Esophagus squamous epithelium (tissue), 5 donors: Measurements from ENCODE around the gene RABGAP1L. TPM values are rescaled to one million over a fixed set of nuclear protein-coding genes. Genes with fewer than 3 reads are reported as not detected.

Experiments
- DNase-seq: peaks from one replicate; lab custom pipeline; 2025; lab: John Stamatoyannopoulos, UW
- H3K27ac ChIP-seq, 4 donors: fragments of 200-600 bp; sonication (generic); one replicate each; pipeline ENCODE4 v1.5.1; 2016 to 2019; ENCODE audit warnings: mild to moderate bottlenecking in 1 of 4
- H3K27me3 ChIP-seq, 4 donors: fragments of 200-600 bp; sonication (generic); 1 replicate in 3 of 4; 2 replicates in 1 of 4; pipeline versions ENCODE4 v1.5.1 to v1.6.0; 2017 to 2021; ENCODE audit warnings: antibody characterized with exemption in 1 of 4
- H3K36me3 ChIP-seq, 3 donors: fragments of 200-600 bp; sonication (generic); one replicate each; pipeline ENCODE4 v1.5.1; 2016 to 2019
- H3K4me1 ChIP-seq, 3 donors: fragments of 200-600 bp; sonication (generic); one replicate each; pipeline ENCODE4 v1.5.1; 2017 to 2019
- H3K4me3 ChIP-seq, 4 donors: fragments of 200-600 bp; sonication (generic); 1 replicate in 3 of 4; 2 replicates in 1 of 4; pipeline ENCODE4 v1.5.1; 2016 to 2019; ENCODE audit warnings: mild to moderate bottlenecking in 2 of 4, moderate library complexity in 1 of 4
- H3K9me3 ChIP-seq, 3 donors: fragments of 200-600 bp; sonication (generic); one replicate each; pipeline ENCODE4 v1.5.1; 2016 to 2019
- CTCF ChIP-seq, 6 experiments: fragments of 450-650 bp in 4 of 6; fragments of 200-600 bp in 2 of 6; sonication (generic) in 2 of 6; IDR thresholded peaks; one replicate each; pipeline ENCODE4 v1.5.1; 2016 to 2019; ENCODE audit warnings: antibody characterized with exemption in 6 of 6, mild to moderate bottlenecking in 4 of 6, moderate library complexity in 4 of 6
- POLR2A ChIP-seq, 4 donors: fragments of 450-650 bp; IDR thresholded peaks; one replicate each; pipeline ENCODE4 v1.6.1; 2017; ENCODE audit warnings: antibody characterized with exemption in 4 of 4, mild to moderate bottlenecking in 4 of 4, moderate library complexity in 3 of 4
- WGBS, 2 donors: methylation state at CpG; one replicate each; pipeline ENCODE4 v1.1.5; 2018; 5-methylcytosine and 5-hydroxymethylcytosine counted together
- intact Hi-C: fragments of 100-400 bp; cut with DNase I; formaldehyde crosslinking; loops from one replicate; pipeline ENCODE4 v1.15.0; 2022
- total RNA-seq, 4 donors: library from RNA; depleted of rRNA; stranded (reverse); fragments of >200 nt; gene quantifications; one replicate each; pipeline ENCODE4 v1.1.0, GENCODE V29; 2016
- donor health status: DM: yes; HTN: yes; CAD: no.

The RABGAP1L gene
- total RNA-seq, 4 donors from 2014 or later, result 35.7 to 45.6 (median 41.0) TPM

GRCh38 chr1:174931214-174931613 is 771.9 kb downstream of the RABGAP1L start:
- TF ChIP-seq CTCF (IDR thresholded peaks at IDR 0.05) (no peak), POLR2A (IDR thresholded peaks at IDR 0.05) (no peak)
- WGBS, 2 donors, result 16 to 26% methylated on average over 1 of the region's 1 CpG
- Histone ChIP-seq H3K4me1 (no peaks in the 10 kb centered on the region), H3K9me3 (no peaks in the 10 kb centered on the region), H3K4me3 (no peak overlapping the region), H3K36me3 (no peaks in the 10 kb centered on the region), H3K27ac (no peak overlapping the region), H3K27me3 (no peaks in the 10 kb centered on the region)
- intact Hi-C loops, result no loop called here
- DNase-seq, result no peak

GRCh38 chr1:174932587-174932986 is 773.3 kb downstream of the RABGAP1L start:
- Histone ChIP-seq H3K4me3 (no peak overlapping the region), H3K36me3 (no peaks in the 10 kb centered on the region), H3K27ac (no peak overlapping the region), H3K4me1 (no peaks in the 10 kb centered on the region), H3K9me3 (no peaks in the 10 kb centered on the region), H3K27me3 (no peaks in the 10 kb centered on the region)
- 58 to 69% methylated on average over 2 of the region's 2 CpGs for whole genome bisulfite sequencing, 2 donors
- no peak for DNase-seq
- intact Hi-C loops, result no loop called here
- TF ChIP-seq CTCF (IDR thresholded peaks at IDR 0.05), result no peak
- no peak for TF ChIP-seq POLR2A (IDR thresholded peaks at IDR 0.05)

GRCh38 chr1:174935961-174936727 is 776.8 kb downstream of the RABGAP1L start:
- intact Hi-C loops, result no loop called here
- no peak overlapping the region for H3K4me3 ChIP-seq
- no peak overlapping the region for H3K27ac ChIP-seq
- no peaks in the 10 kb centered on the region for H3K4me1 ChIP-seq
- WGBS, 2 donors, result 95% methylated on average over 3 of the region's 3 CpGs
- H3K27me3 ChIP-seq, result no peaks in the 10 kb centered on the region
- H3K9me3 ChIP-seq, result no peaks in the 10 kb centered on the region
- no peak for TF ChIP-seq POLR2A (IDR thresholded peaks at IDR 0.05)
- no peak for TF ChIP-seq CTCF (IDR thresholded peaks at IDR 0.05)
- H3K36me3 ChIP-seq, result no peaks in the 10 kb centered on the region
- no peak for DNase-seq

DNA sequence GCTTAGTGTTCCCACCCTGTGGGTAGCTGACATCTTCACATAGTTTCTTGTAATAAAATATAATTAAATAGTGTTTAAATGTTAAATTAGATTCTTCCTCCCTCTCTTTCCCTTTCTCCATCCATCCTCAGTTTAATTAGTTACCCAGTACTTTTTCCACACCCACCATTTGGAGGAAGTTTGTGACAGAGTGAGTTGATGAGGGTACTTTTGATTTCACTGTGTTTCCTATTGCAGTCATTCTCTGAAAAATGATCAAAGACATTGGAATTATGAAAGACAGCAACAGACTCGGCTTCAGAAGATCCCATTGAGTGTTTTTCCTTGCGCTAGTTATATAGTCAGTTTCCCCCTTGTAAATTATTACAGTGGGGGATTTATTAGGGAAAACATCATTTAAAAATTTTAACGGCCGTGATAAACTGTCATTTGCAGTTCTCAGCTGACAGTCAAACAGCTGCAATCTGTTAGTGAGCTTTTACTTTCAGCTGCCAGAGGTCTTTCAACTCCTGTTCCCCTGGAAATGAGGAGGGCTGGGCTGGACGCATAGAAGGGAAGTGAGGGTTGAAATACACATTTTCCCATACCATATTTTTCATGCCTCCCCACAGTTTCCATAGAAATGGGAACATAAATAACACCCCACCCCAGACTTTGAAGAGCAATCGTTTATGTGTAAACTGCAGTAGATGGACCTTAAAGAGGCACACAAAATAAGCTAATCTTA is 779.1 kb downstream of the RABGAP1L start:
- intact Hi-C loops, result no loop called here
- H3K4me1 ChIP-seq, result peaks cover 0 to 5% (median 0%) of the 10 kb centered on the region in 3 donors
- no peaks in the 10 kb centered on the region for H3K36me3 ChIP-seq
- DNase-seq, result no peak
- no peak overlapping the region for H3K27ac ChIP-seq
- TF ChIP-seq CTCF (IDR thresholded peaks at IDR 0.05), result no peak
- TF ChIP-seq POLR2A (IDR thresholded peaks at IDR 0.05), result no peak
- no peaks in the 10 kb centered on the region for H3K9me3 ChIP-seq
- no peaks in the 10 kb centered on the region for H3K27me3 ChIP-seq
- WGBS, 2 donors, result 32 to 44% methylated on average over 4 to 6 of the region's 6 CpGs
- H3K4me3 ChIP-seq, result no peak overlapping the region
